ENCODE results near the gene ZMYND8.

GRCh38 chr20:47269309-47270165 is 87.0 kb downstream of the ZMYND8 start:
- TF ChIP-seq CTCF (conservative IDR thresholded peaks at IDR 0.05; ENCODE audit: low read depth, low read length), result no peak
- no peak for TF ChIP-seq EZH2phosphoT487 (IDR thresholded peaks at IDR 0.05; ENCODE audit: borderline replicate concordance, low read length)
- TF ChIP-seq EZH2 (IDR thresholded peaks at IDR 0.05; ENCODE audit: low read length, unreplicated experiment), result no peak
